ENCODE measurements around the gene BOD1L1. TPM values are rescaled to one million over a fixed set of nuclear protein-coding genes. Genes with fewer than 3 reads are reported as not detected.

The BOD1L1 gene
- 40.1 and 43.0 TPM in 2 replicates for total RNA-seq

GRCh38 chr4:13627606-13628311 lies at the start of gene BOD1L1:
TSS of gene BOD1L1 (minus strand) at chr4:13627725. CDS start at chr4:13627587, 138 bp downstream.

GRCh38 chr4:13543839-13544605 lies 83.5 kb downstream of the BOD1L1 start, which contains the start of gene NKX3-2:
TSS of gene NKX3-2 (minus strand) at chr4:13544508. CDS start at chr4:13544414, 94 bp downstream.

Small RNAs within 50 kb of the gene (small RNA-seq; reads per million reads assigned to genes)
- gene MIR5091 = 0.35 reads per million

Other genes starting within 250 kb of the BOD1L1 start
- gene RAB28, start 143.4 kb downstream of the BOD1L1 start, total RNA-seq = 17.8 and 21.1 TPM in 2 replicates
- not detected in 2 replicates for gene NKX3-2, start 83.2 kb downstream of the BOD1L1 start, total RNA-seq

All from thoracic aorta endothelial cell (primary cell).